ENCODE measurements around the gene FOXP1. TPM values are rescaled to one million over a fixed set of nuclear protein-coding genes. Genes with fewer than 3 reads are reported as not detected.
A peak's percentile ranks its signal among the peaks of the same experiment; 100 is the strongest.

The FOXP1 gene
- total and polyA plus RNA-seq, 2 of the 8 experiments (the other 6 are each of a cell fraction or from before 2014, with no cell fraction given), result 13.9 to 25.4 TPM

GRCh38 chr3:71010726-71011455, 572.6 kb downstream of the FOXP1 start:
- H3K4me1 ChIP-seq (replicated peaks in 1 of 4; ENCODE audit: control insufficient read depth in 3 of 4, insufficient read depth in 4 of 4, low read length in 3 of 4), result peaks cover 2 to 5% (median 2%) of the 10 kb centered on the region in 4 experiments; a peak in 4 of 7 replicates
- no peak overlapping the region for H3K27ac ChIP-seq (ENCODE audit: low read depth, low read length)
- ChIA-PET POLR2A (ENCODE audit: partially characterized antibody) (no interaction called here), CTCF (ENCODE audit: partially characterized antibody) (interaction anchor here (0.7 kb wide), 1 partner anchor 11 kb away, joined by 3 read pairs; no protein-coding TSS in a partner anchor)
- no peaks in the 10 kb centered on the region; the same call in 1 of the 2 replicates for H3K23me2 ChIP-seq (ENCODE audit: low read depth, low read length)
- H2BK5ac ChIP-seq (ENCODE audit: low read depth, low read length), result no peak overlapping the region
- H3K14ac ChIP-seq (ENCODE audit: insufficient read length), result no peak overlapping the region
- FAIRE-seq (no peak), DNase-seq (ENCODE audit: low read depth in 1 of 2, low spot score in 2 of 2) (no peak)
- H3K23ac ChIP-seq (ENCODE audit: insufficient read length), result no peak overlapping the region
- 93% methylated on average over 3 of the region's 3 CpGs; no CpG with 5 or more reads in 1 of the 2 experiments for WGBS, 2 experiments (ENCODE audit: extremely low coverage in 1 of 2, insufficient coverage in 1 of 2, insufficient read length in 1 of 2, insufficient replicate concordance in 2 of 2, low coverage in 1 of 2, low lambda C conversion rate in 2 of 2, missing lambda C conversion rate in 1 of 2)
- no peak overlapping the region for H4K8ac ChIP-seq (ENCODE audit: extremely low read depth, insufficient read depth, low read length)
- H2BK15ac ChIP-seq (ENCODE audit: low read length), result no peak overlapping the region
- H2BK20ac ChIP-seq (ENCODE audit: low read length), result no peak overlapping the region
- H2BK12ac ChIP-seq (ENCODE audit: low read depth, low read length), result no peak overlapping the region
- TF ChIP-seq BRCA1 (IDR thresholded peaks at IDR 0.05; ENCODE audit: low read depth, low read length) (no peak), USF2 (IDR thresholded peaks at IDR 0.05; ENCODE audit: low read length) (0 out of 2 replicates have a peak, but pooled peaks have one; percentile 13)
- H2AK5ac ChIP-seq (ENCODE audit: low read depth, low read length), result no peak overlapping the region
- H3K36me3 ChIP-seq (ENCODE audit: control insufficient read depth in 2 of 4, insufficient read depth in 4 of 4, low read length in 3 of 4), result peaks cover 0 to 11% (median 0%) of the 10 kb centered on the region in 4 experiments; a peak in 2 of 8 replicates
- no peak overlapping the region for H3K18ac ChIP-seq (ENCODE audit: extremely low read depth, low read length)
- no peak overlapping the region for H3K4me3 ChIP-seq (ENCODE audit: extremely low read depth in 1 of 4, insufficient read depth in 2 of 4, low read depth in 3 of 4, low read length in 4 of 4)
- H3K9me3 ChIP-seq (ENCODE audit: insufficient read depth in 2 of 2, low read depth in 1 of 2, low read length in 1 of 2), result no peaks in the 10 kb centered on the region
- H3K9ac ChIP-seq (replicated peaks in 1 of 4; ENCODE audit: extremely low read depth in 1 of 4, low read depth in 3 of 4, low read length in 3 of 4), result no peak overlapping the region
- peaks cover 0 to 2% of the 10 kb centered on the region in 2 experiments for H4K20me1 ChIP-seq (replicated peaks in 1 of 2; ENCODE audit: control insufficient read depth in 1 of 2, insufficient read depth in 2 of 2, low read length in 2 of 2)
- no peaks in the 10 kb centered on the region for H3K79me1 ChIP-seq (ENCODE audit: low read depth, low read length)
- H3K4ac ChIP-seq (replicated peaks; ENCODE audit: insufficient read length, low read depth, low read length), result no peak overlapping the region
- H3K27me3 ChIP-seq (replicated peaks in 1 of 4; ENCODE audit: control insufficient read depth in 3 of 4, extremely low read depth in 1 of 4, insufficient read depth in 3 of 4, low read length in 3 of 4), result peaks cover 4 to 12% (median 6%) of the 10 kb centered on the region in 4 experiments; a peak in 5 of 7 replicates
- H2AFZ ChIP-seq (ENCODE audit: low read length), result no peak overlapping the region
- no peak overlapping the region for H3K56ac ChIP-seq (replicated peaks; ENCODE audit: insufficient read length, low read depth, low read length)
- H3K79me2 ChIP-seq (ENCODE audit: control insufficient read depth in 1 of 2, insufficient read depth in 2 of 2, low read length in 2 of 2), result peaks cover 0 to 3% of the 10 kb centered on the region in 2 experiments; a peak in 1 of 4 replicates
- no peak overlapping the region for H4K5ac ChIP-seq (ENCODE audit: insufficient read length, low read depth, low read length)
- no peak overlapping the region for H2BK120ac ChIP-seq (replicated peaks; ENCODE audit: low read depth, low read length)
- no peak overlapping the region for H4K91ac ChIP-seq (replicated peaks; ENCODE audit: insufficient read length, low read length)
- no peak overlapping the region for H3K4me2 ChIP-seq (ENCODE audit: insufficient read depth in 1 of 2, low read depth in 2 of 2, low read length in 2 of 2)

Data from H1 (cell line).